Upper lobe of left lung (tissue), 4 donors: ENCODE results near the gene ZYG11B.

Source experiments
- POLR2A ChIP-seq, 4 donors: fragments of 450-650 bp; IDR thresholded peaks; one replicate each; pipeline ENCODE4 v1.5.1; 2016 to 2017; ENCODE audit warnings: antibody characterized with exemption in 4 of 4, mild to moderate bottlenecking in 2 of 4
- POLR2AphosphoS5 ChIP-seq, 2 donors: sonication (generic); formaldehyde crosslinking; IDR thresholded peaks; one replicate each; pipeline ENCODE4 v1.5.1; 2017; ENCODE audit warnings: antibody characterized with exemption in 2 of 2

- no peak for TF ChIP-seq POLR2A (IDR thresholded peaks at IDR 0.05)
- TF ChIP-seq POLR2AphosphoS5 (IDR thresholded peaks at IDR 0.05) = no peak
Observed at GRCh38 chr1:52825868-52826267, 99.6 kb downstream of the ZYG11B start.
